HG03025 (cell line): ENCODE results near the gene HADHB.

ENCODE experiments used
- ATAC-seq: cut with Tn5 transposase; IDR thresholded peaks from one replicate; pipeline ENCODE4 v1.9.1; 2021; ENCODE audit warnings: mild to moderate bottlenecking, moderate library complexity; ENCODE audit not compliant: unreplicated experiment, low FRiP score

The HADHB gene

GRCh38 chr2:26244309-26245230, at the start of gene HADHB, which contains the start of gene HADHA:
TSS of gene HADHB (plus strand) at chr2:26244939. CDS start at chr2:26254255, 9,316 bp downstream.
TSS of gene HADHA (minus strand) at chr2:26244632. CDS start at chr2:26244596, 36 bp downstream.
- ATAC-seq, result peak; percentile 78

- no peak for ATAC-seq
These were observed 49.4 kb upstream of the HADHB start for GRCh38 chr2:26195040-26195984.

- no peak for ATAC-seq
These were observed 47.9 kb upstream of the HADHB start for GRCh38 chr2:26196683-26197418.

- ATAC-seq, result no peak
These were observed 47.2 kb upstream of the HADHB start for GRCh38 chr2:26197516-26197915.

GRCh38 chr2:26202981-26203490, 41.7 kb upstream of the HADHB start:
- ATAC-seq, result no peak

- no peak for ATAC-seq
These were observed 40.8 kb upstream of the HADHB start for GRCh38 chr2:26203906-26204305.

GRCh38 chr2:26212011-26212410, 32.7 kb upstream of the HADHB start:
- ATAC-seq, result no peak

- ATAC-seq, result no peak
These were observed 30.0 kb upstream of the HADHB start for GRCh38 chr2:26214759-26215158.

- ATAC-seq, result no peak
These were observed 28.9 kb upstream of the HADHB start for GRCh38 chr2:26215833-26216232.

- ATAC-seq, result no peak
These were observed 28.2 kb upstream of the HADHB start for GRCh38 chr2:26216587-26216986.

GRCh38 chr2:26217720-26218119, 27.0 kb upstream of the HADHB start:
- ATAC-seq, result no peak

GRCh38 chr2:26223018-26223417, 21.7 kb upstream of the HADHB start:
- ATAC-seq, result no peak

GRCh38 chr2:26224095-26224494, 20.6 kb upstream of the HADHB start:
- ATAC-seq, result no peak

- ATAC-seq, result no peak
These were observed 15.1 kb upstream of the HADHB start for GRCh38 chr2:26229595-26229994.

GRCh38 chr2:26230806-26231205, 13.9 kb upstream of the HADHB start:
- ATAC-seq, result no peak

- ATAC-seq, result no peak
These were observed 9.7 kb upstream of the HADHB start for GRCh38 chr2:26235089-26235488.

- ATAC-seq, result no peak
These were observed 6.9 kb upstream of the HADHB start for GRCh38 chr2:26237868-26238267.

- ATAC-seq, result no peak
These were observed 6.3 kb upstream of the HADHB start for GRCh38 chr2:26238311-26238958.

GRCh38 chr2:26241928-26242436, 2.8 kb upstream of the HADHB start:
- no peak for ATAC-seq
